Measurements from ENCODE around the gene OAF. TPM values are rescaled to one million over a fixed set of nuclear protein-coding genes. Genes with fewer than 3 reads are reported as not detected.
"Not testable (repeated sequence)": the region's sequence is repeated elsewhere in the genome, so short reads cannot be mapped to it uniquely, and the experiment has no call there.

Gene OAF
- polyA plus RNA-seq, 1 donor = 45.2 TPM

GRCh38 chr11:120273956-120274355 is 63.1 kb downstream of the OAF start:
- DNase-seq = not testable (repeated sequence)

GRCh38 chr11:120279502-120279901 is 68.7 kb downstream of the OAF start:
- no peak for DNase-seq

Other genes with a start within 250 kb of the OAF start
- gene TRIM29, start 72.9 kb upstream of the OAF start, polyA plus RNA-seq (ENCODE audit: insufficient read length) = 2.9 TPM
- gene POU2F3, start 29.1 kb downstream of the OAF start, polyA plus RNA-seq (ENCODE audit: insufficient read length) = 0.46 TPM
- gene TLCD5, start 114.3 kb downstream of the OAF start, polyA plus RNA-seq (ENCODE audit: insufficient read length) = 8.2 TPM
- gene ARHGEF12, start 125.4 kb downstream of the OAF start, polyA plus RNA-seq (ENCODE audit: insufficient read length) = 36.9 TPM

Data from hindlimb muscle (tissue), 1 donor.